ENCODE measurements around the gene HES2. TPM values are rescaled to one million over a fixed set of nuclear protein-coding genes. Genes with fewer than 3 reads are reported as not detected.

Gene HES2, protein sequence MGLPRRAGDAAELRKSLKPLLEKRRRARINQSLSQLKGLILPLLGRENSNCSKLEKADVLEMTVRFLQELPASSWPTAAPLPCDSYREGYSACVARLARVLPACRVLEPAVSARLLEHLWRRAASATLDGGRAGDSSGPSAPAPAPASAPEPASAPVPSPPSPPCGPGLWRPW
- polyA plus RNA-seq (not detected in 2 replicates), polyA minus RNA-seq (not detected in 2 replicates)

DNA sequence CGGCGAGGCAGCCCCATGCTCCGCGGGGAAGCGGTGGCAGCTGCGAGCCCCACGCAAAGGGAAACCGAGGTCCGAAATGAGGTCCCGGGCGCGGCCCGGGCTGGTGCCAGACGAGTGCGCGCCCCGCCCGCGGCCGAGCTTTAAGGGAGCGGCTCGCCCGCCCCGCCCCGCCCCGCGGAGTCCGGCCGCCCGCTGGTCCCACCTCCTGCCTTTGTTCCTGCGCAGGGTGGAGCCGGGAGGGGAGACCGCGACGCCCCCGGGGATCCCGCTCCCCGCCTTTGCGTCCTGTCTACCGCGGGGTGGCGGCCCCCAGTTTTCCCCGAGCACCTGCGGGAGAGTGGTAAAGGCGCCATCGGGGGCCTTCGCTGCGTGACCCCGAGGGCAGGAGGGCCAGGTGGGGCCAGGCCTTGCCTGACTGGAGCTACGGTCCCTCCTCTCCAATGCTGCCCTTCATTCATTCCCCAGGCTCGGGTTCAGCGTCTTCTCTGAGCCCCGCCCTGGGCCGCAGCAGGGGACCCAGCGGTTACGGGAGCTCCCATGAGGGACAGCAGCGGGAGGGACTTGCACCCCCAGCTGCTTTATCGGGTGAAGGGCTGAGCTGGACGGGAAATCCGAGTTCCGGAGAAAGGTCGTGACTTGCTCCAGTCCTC lies at the start of gene HES2:
Gene HES2 (minus strand): TSS at position 116 of the 650 bp plus-strand sequence. CDS start 99 bp downstream, at position 17.
- no peak within 1 kb of the TSS for H3K4me2 ChIP-seq (ENCODE audit: low read length)
- H3K27ac ChIP-seq (ENCODE audit: low read length): no peak within 1 kb of the TSS
- peak within 1 kb of the TSS; percentile 55 for H3K4me3 ChIP-seq (ENCODE audit: low read length)
- H3F3A ChIP-seq (ENCODE audit: insufficient read depth, low read length, poor library complexity, severe bottlenecking): no peaks in the 10 kb centered on the region
- TF ChIP-seq EZH2 (IDR thresholded peaks at IDR 0.05; ENCODE audit: borderline replicate concordance, insufficient read depth, low read length, poor library complexity, severe bottlenecking): peak; percentile 25
- no peak for TF ChIP-seq TAF1 (IDR thresholded peaks at IDR 0.05; ENCODE audit: low read depth)
- H3K9me2 ChIP-seq (ENCODE audit: insufficient read depth, low read length): no peaks in the 10 kb centered on the region
- H3K9ac ChIP-seq (ENCODE audit: low read length): no peak within 1 kb of the TSS
- no peak within 1 kb of the TSS for H2AFZ ChIP-seq (ENCODE audit: low read depth, low read length)
- no peaks in the 10 kb centered on the region for H4K20me1 ChIP-seq (ENCODE audit: insufficient read depth)
- peaks cover 88% of the 10 kb centered on the region for H3K27me3 ChIP-seq (ENCODE audit: insufficient read depth, low read depth, low read length)
- no peaks in the 10 kb centered on the region for H3K79me2 ChIP-seq (replicated peaks; ENCODE audit: insufficient read depth, low read length)
- no peaks in the 10 kb centered on the region for H3K36me3 ChIP-seq (ENCODE audit: insufficient read depth, low read length)
- no peaks in the 10 kb centered on the region for H3K9me3 ChIP-seq (ENCODE audit: low read length)

DNA sequence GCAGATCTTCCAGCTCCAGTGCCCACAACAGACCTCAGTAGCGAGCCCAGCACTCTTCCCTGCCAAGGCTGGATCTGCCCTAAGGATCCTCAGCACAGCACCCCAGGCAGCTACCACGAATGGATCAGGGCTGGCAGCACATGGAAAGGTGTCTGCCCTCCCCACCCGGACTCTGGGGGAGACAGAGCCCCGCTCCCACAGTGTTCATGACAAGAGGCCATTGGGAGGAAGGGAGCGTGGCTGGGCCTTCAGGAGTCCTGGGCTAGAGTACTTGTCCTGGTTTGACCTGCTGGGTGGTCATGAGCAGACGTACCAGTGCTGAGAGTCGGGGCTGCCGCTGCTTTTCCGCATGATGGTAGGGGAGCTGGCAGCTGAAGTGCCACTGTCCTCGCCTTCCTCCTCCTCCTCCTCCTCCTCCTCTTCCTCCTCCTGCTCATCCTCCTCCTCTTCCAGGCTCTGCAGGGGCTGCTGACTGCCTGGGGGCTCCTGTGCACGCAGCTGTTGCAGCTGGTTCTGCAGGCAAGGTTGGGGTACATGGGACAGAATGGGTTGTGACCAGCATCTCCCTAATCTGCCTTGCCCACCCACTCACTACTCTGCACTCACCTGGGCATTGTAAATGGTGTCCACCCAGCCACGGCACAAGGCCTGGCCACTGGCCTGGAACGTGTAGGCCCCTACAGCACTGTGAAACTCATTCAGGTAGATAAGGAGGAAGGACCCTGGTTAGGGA lies 49.2 kb upstream of the HES2 start:
- Histone ChIP-seq H3K4me3 (ENCODE audit: low read length) (no peak overlapping the region), H2AFZ (ENCODE audit: low read depth, low read length) (no peak overlapping the region), H3K27me3 (ENCODE audit: insufficient read depth, low read depth, low read length) (no peaks in the 10 kb centered on the region), H3K4me2 (ENCODE audit: low read length) (no peak overlapping the region), H3K27ac (ENCODE audit: low read length) (no peak overlapping the region), H3K9me2 (ENCODE audit: insufficient read depth, low read length) (no peaks in the 10 kb centered on the region), H3K9ac (ENCODE audit: low read length) (no peak overlapping the region), H3K9me3 (ENCODE audit: low read length) (no peaks in the 10 kb centered on the region), H3F3A (ENCODE audit: insufficient read depth, low read length, poor library complexity, severe bottlenecking) (no peaks in the 10 kb centered on the region), H3K36me3 (ENCODE audit: insufficient read depth, low read length) (no peaks in the 10 kb centered on the region), H3K79me2 (replicated peaks; ENCODE audit: insufficient read depth, low read length) (no peaks in the 10 kb centered on the region), H4K20me1 (ENCODE audit: insufficient read depth) (no peaks in the 10 kb centered on the region)
- TF ChIP-seq MXI1 (conservative IDR thresholded peaks at IDR 0.05; ENCODE audit: poor library complexity, severe bottlenecking) (no peak), SMC3 (conservative IDR thresholded peaks at IDR 0.05; ENCODE audit: poor library complexity) (no peak), TAF1 (IDR thresholded peaks at IDR 0.05; ENCODE audit: low read depth) (no peak), POLR2AphosphoS5 (IDR thresholded peaks at IDR 0.05) (no peak), RAD21 (conservative IDR thresholded peaks at IDR 0.05) (no peak), EP300 (conservative IDR thresholded peaks at IDR 0.05; ENCODE audit: poor library complexity, severe bottlenecking) (no peak), EZH2 (IDR thresholded peaks at IDR 0.05; ENCODE audit: borderline replicate concordance, insufficient read depth, low read length, poor library complexity, severe bottlenecking) (no peak)
- TF ChIP-seq, protein P1, sequence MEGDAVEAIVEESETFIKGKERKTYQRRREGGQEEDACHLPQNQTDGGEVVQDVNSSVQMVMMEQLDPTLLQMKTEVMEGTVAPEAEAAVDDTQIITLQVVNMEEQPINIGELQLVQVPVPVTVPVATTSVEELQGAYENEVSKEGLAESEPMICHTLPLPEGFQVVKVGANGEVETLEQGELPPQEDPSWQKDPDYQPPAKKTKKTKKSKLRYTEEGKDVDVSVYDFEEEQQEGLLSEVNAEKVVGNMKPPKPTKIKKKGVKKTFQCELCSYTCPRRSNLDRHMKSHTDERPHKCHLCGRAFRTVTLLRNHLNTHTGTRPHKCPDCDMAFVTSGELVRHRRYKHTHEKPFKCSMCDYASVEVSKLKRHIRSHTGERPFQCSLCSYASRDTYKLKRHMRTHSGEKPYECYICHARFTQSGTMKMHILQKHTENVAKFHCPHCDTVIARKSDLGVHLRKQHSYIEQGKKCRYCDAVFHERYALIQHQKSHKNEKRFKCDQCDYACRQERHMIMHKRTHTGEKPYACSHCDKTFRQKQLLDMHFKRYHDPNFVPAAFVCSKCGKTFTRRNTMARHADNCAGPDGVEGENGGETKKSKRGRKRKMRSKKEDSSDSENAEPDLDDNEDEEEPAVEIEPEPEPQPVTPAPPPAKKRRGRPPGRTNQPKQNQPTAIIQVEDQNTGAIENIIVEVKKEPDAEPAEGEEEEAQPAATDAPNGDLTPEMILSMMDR (IDR thresholded peaks at IDR 0.05; ENCODE audit: poor library complexity, severe bottlenecking): no peak
- TF ChIP-seq, protein P2, sequence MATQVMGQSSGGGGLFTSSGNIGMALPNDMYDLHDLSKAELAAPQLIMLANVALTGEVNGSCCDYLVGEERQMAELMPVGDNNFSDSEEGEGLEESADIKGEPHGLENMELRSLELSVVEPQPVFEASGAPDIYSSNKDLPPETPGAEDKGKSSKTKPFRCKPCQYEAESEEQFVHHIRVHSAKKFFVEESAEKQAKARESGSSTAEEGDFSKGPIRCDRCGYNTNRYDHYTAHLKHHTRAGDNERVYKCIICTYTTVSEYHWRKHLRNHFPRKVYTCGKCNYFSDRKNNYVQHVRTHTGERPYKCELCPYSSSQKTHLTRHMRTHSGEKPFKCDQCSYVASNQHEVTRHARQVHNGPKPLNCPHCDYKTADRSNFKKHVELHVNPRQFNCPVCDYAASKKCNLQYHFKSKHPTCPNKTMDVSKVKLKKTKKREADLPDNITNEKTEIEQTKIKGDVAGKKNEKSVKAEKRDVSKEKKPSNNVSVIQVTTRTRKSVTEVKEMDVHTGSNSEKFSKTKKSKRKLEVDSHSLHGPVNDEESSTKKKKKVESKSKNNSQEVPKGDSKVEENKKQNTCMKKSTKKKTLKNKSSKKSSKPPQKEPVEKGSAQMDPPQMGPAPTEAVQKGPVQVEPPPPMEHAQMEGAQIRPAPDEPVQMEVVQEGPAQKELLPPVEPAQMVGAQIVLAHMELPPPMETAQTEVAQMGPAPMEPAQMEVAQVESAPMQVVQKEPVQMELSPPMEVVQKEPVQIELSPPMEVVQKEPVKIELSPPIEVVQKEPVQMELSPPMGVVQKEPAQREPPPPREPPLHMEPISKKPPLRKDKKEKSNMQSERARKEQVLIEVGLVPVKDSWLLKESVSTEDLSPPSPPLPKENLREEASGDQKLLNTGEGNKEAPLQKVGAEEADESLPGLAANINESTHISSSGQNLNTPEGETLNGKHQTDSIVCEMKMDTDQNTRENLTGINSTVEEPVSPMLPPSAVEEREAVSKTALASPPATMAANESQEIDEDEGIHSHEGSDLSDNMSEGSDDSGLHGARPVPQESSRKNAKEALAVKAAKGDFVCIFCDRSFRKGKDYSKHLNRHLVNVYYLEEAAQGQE (IDR thresholded peaks at IDR 0.05; ENCODE audit: borderline replicate concordance): no peak
